ENCODE measurements around the gene MRPL50.

Gene MRPL50

GRCh38 chr9:101398068-101398929 lies at the start of gene MRPL50, which contains the start of gene ZNF189:
MRPL50 (minus strand) TSS chr9:101398618; CDS start chr9:101398592, 26 bp downstream.
ZNF189 (plus strand) TSS chr9:101398851; CDS start chr9:101399157, 306 bp downstream.
- H3K27ac ChIP-seq (ENCODE audit: low read depth, low read length), result peak within 1 kb of the TSS; percentile 87
- peaks cover 28% of the 10 kb centered on the region for H3K4me1 ChIP-seq (ENCODE audit: insufficient read depth, low read length)
- peak within 1 kb of the TSS; percentile 79 to 96 for H3K4me3 ChIP-seq (ENCODE audit: low read depth in 1 of 2, low read length in 2 of 2)
- H3K9me3 ChIP-seq (ENCODE audit: low read length), result peaks cover 6% of the 10 kb centered on the region
- peaks cover 41% of the 10 kb centered on the region for H3K36me3 ChIP-seq (ENCODE audit: insufficient read depth, low read length)
- no peaks in the 10 kb centered on the region for H3K27me3 ChIP-seq (ENCODE audit: control insufficient read depth in 1 of 2, insufficient read depth in 2 of 2, low read length in 2 of 2)
- H3K9ac ChIP-seq (ENCODE audit: low read length), result peak within 1 kb of the TSS; percentile 98

- Histone ChIP-seq H3K27me3 (ENCODE audit: control insufficient read depth in 1 of 2, insufficient read depth in 2 of 2, low read length in 2 of 2) (no peaks in the 10 kb centered on the region), H3K4me1 (ENCODE audit: insufficient read depth, low read length) (peaks cover 18% of the 10 kb centered on the region), H3K9ac (ENCODE audit: low read length) (no peak overlapping the region), H3K4me3 (ENCODE audit: low read depth in 1 of 2, low read length in 2 of 2) (no peak overlapping the region), H3K9me3 (ENCODE audit: low read length) (no peaks in the 10 kb centered on the region), H3K27ac (ENCODE audit: low read depth, low read length) (no peak overlapping the region), H3K36me3 (ENCODE audit: insufficient read depth, low read length) (no peaks in the 10 kb centered on the region)
Measured at GRCh38 chr9:101446732-101447131, 48.3 kb upstream of the MRPL50 start.

- H3K27ac ChIP-seq (ENCODE audit: low read depth, low read length), result peak overlapping the region; percentile 27
- H3K9ac ChIP-seq (ENCODE audit: low read length), result no peak overlapping the region
- H3K9me3 ChIP-seq (ENCODE audit: low read length), result no peaks in the 10 kb centered on the region
- no peaks in the 10 kb centered on the region for H3K36me3 ChIP-seq (ENCODE audit: insufficient read depth, low read length)
- no peaks in the 10 kb centered on the region for H3K27me3 ChIP-seq (ENCODE audit: control insufficient read depth in 1 of 2, insufficient read depth in 2 of 2, low read length in 2 of 2)
- H3K4me3 ChIP-seq (ENCODE audit: low read depth in 1 of 2, low read length in 2 of 2), result no peak overlapping the region
- H3K4me1 ChIP-seq (ENCODE audit: insufficient read depth, low read length), result peaks cover 18% of the 10 kb centered on the region
Measured at GRCh38 chr9:101445353-101446029, 47.1 kb upstream of the MRPL50 start.

GRCh38 chr9:101443364-101443771 lies 45.0 kb upstream of the MRPL50 start:
- no peaks in the 10 kb centered on the region for H3K27me3 ChIP-seq (ENCODE audit: control insufficient read depth in 1 of 2, insufficient read depth in 2 of 2, low read length in 2 of 2)
- H3K27ac ChIP-seq (ENCODE audit: low read depth, low read length), result peak overlapping the region; percentile 56
- peaks cover 18% of the 10 kb centered on the region for H3K4me1 ChIP-seq (ENCODE audit: insufficient read depth, low read length)
- H3K4me3 ChIP-seq (ENCODE audit: low read depth in 1 of 2, low read length in 2 of 2), result no peak overlapping the region
- no peaks in the 10 kb centered on the region for H3K9me3 ChIP-seq (ENCODE audit: low read length)
- no peak overlapping the region for H3K9ac ChIP-seq (ENCODE audit: low read length)
- H3K36me3 ChIP-seq (ENCODE audit: insufficient read depth, low read length), result no peaks in the 10 kb centered on the region

GRCh38 chr9:101442736-101443135 lies 44.3 kb upstream of the MRPL50 start:
- Histone ChIP-seq H3K9ac (ENCODE audit: low read length) (no peak overlapping the region), H3K27me3 (ENCODE audit: control insufficient read depth in 1 of 2, insufficient read depth in 2 of 2, low read length in 2 of 2) (no peaks in the 10 kb centered on the region), H3K9me3 (ENCODE audit: low read length) (no peaks in the 10 kb centered on the region), H3K4me3 (ENCODE audit: low read depth in 1 of 2, low read length in 2 of 2) (no peak overlapping the region), H3K4me1 (ENCODE audit: insufficient read depth, low read length) (peaks cover 18% of the 10 kb centered on the region), H3K36me3 (ENCODE audit: insufficient read depth, low read length) (no peaks in the 10 kb centered on the region), H3K27ac (ENCODE audit: low read depth, low read length) (peak overlapping the region; percentile 56)

GRCh38 chr9:101442318-101442717 lies 43.9 kb upstream of the MRPL50 start:
- H3K4me1 ChIP-seq (ENCODE audit: insufficient read depth, low read length), result peaks cover 18% of the 10 kb centered on the region
- H3K27ac ChIP-seq (ENCODE audit: low read depth, low read length), result no peak overlapping the region
- H3K36me3 ChIP-seq (ENCODE audit: insufficient read depth, low read length), result no peaks in the 10 kb centered on the region
- H3K9ac ChIP-seq (ENCODE audit: low read length), result no peak overlapping the region
- no peaks in the 10 kb centered on the region for H3K9me3 ChIP-seq (ENCODE audit: low read length)
- H3K4me3 ChIP-seq (ENCODE audit: low read depth in 1 of 2, low read length in 2 of 2), result no peak overlapping the region
- no peaks in the 10 kb centered on the region for H3K27me3 ChIP-seq (ENCODE audit: control insufficient read depth in 1 of 2, insufficient read depth in 2 of 2, low read length in 2 of 2)

- no peak overlapping the region for H3K27ac ChIP-seq (ENCODE audit: low read depth, low read length)
Measured at GRCh38 chr9:101440714-101441230, 42.4 kb upstream of the MRPL50 start.

GRCh38 chr9:101438523-101438922 lies 40.1 kb upstream of the MRPL50 start:
- Histone ChIP-seq H3K9me3 (ENCODE audit: low read length) (no peaks in the 10 kb centered on the region), H3K4me1 (ENCODE audit: insufficient read depth, low read length) (peaks cover 19% of the 10 kb centered on the region)

More at GRCh38 chr9:101440714-101441230, 42.4 kb upstream of the MRPL50 start:
- Histone ChIP-seq H3K9me3 (ENCODE audit: low read length) (no peaks in the 10 kb centered on the region), H3K27me3 (ENCODE audit: control insufficient read depth in 1 of 2, insufficient read depth in 2 of 2, low read length in 2 of 2) (no peaks in the 10 kb centered on the region), H3K36me3 (ENCODE audit: insufficient read depth, low read length) (no peaks in the 10 kb centered on the region), H3K4me1 (ENCODE audit: insufficient read depth, low read length) (peaks cover 18% of the 10 kb centered on the region), H3K4me3 (ENCODE audit: low read depth in 1 of 2, low read length in 2 of 2) (no peak overlapping the region), H3K9ac (ENCODE audit: low read length) (no peak overlapping the region)

GRCh38 chr9:101437806-101438232 lies 39.4 kb upstream of the MRPL50 start:
- Histone ChIP-seq H3K4me3 (ENCODE audit: low read depth in 1 of 2, low read length in 2 of 2) (no peak overlapping the region), H3K36me3 (ENCODE audit: insufficient read depth, low read length) (no peaks in the 10 kb centered on the region), H3K9ac (ENCODE audit: low read length) (no peak overlapping the region), H3K4me1 (ENCODE audit: insufficient read depth, low read length) (peaks cover 12% of the 10 kb centered on the region), H3K27ac (ENCODE audit: low read depth, low read length) (no peak overlapping the region), H3K9me3 (ENCODE audit: low read length) (no peaks in the 10 kb centered on the region), H3K27me3 (ENCODE audit: control insufficient read depth in 1 of 2, insufficient read depth in 2 of 2, low read length in 2 of 2) (no peaks in the 10 kb centered on the region)

More at GRCh38 chr9:101438523-101438922, 40.1 kb upstream of the MRPL50 start:
- H3K4me3 ChIP-seq (ENCODE audit: low read depth in 1 of 2, low read length in 2 of 2), result no peak overlapping the region
- H3K27ac ChIP-seq (ENCODE audit: low read depth, low read length), result no peak overlapping the region
- no peaks in the 10 kb centered on the region for H3K27me3 ChIP-seq (ENCODE audit: control insufficient read depth in 1 of 2, insufficient read depth in 2 of 2, low read length in 2 of 2)
- no peaks in the 10 kb centered on the region for H3K36me3 ChIP-seq (ENCODE audit: insufficient read depth, low read length)
- no peak overlapping the region for H3K9ac ChIP-seq (ENCODE audit: low read length)

GRCh38 chr9:101435601-101436079 lies 37.2 kb upstream of the MRPL50 start, which contains the start of gene ALDOB:
ALDOB (minus strand) TSS chr9:101435774; CDS start chr9:101430887, 4,887 bp downstream.
- Histone ChIP-seq H3K9me3 (ENCODE audit: low read length) (no peaks in the 10 kb centered on the region), H3K36me3 (ENCODE audit: insufficient read depth, low read length) (no peaks in the 10 kb centered on the region), H3K4me3 (ENCODE audit: low read depth in 1 of 2, low read length in 2 of 2) (no peak within 1 kb of the TSS), H3K27me3 (ENCODE audit: control insufficient read depth in 1 of 2, insufficient read depth in 2 of 2, low read length in 2 of 2) (no peaks in the 10 kb centered on the region), H3K27ac (ENCODE audit: low read depth, low read length) (no peak within 1 kb of the TSS), H3K4me1 (ENCODE audit: insufficient read depth, low read length) (peaks cover 12% of the 10 kb centered on the region), H3K9ac (ENCODE audit: low read length) (no peak within 1 kb of the TSS)

GRCh38 chr9:101434998-101435397 lies 36.6 kb upstream of the MRPL50 start:
- H3K27ac ChIP-seq (ENCODE audit: low read depth, low read length), result no peak overlapping the region
- H3K4me3 ChIP-seq (ENCODE audit: low read depth in 1 of 2, low read length in 2 of 2), result no peak overlapping the region
- H3K4me1 ChIP-seq (ENCODE audit: insufficient read depth, low read length), result peaks cover 12% of the 10 kb centered on the region
- no peak overlapping the region for H3K9ac ChIP-seq (ENCODE audit: low read length)
- H3K27me3 ChIP-seq (ENCODE audit: control insufficient read depth in 1 of 2, insufficient read depth in 2 of 2, low read length in 2 of 2), result no peaks in the 10 kb centered on the region
- H3K9me3 ChIP-seq (ENCODE audit: low read length), result no peaks in the 10 kb centered on the region
- H3K36me3 ChIP-seq (ENCODE audit: insufficient read depth, low read length), result no peaks in the 10 kb centered on the region
